H1 (cell line): ENCODE measurements around the gene QSOX1. TPM values are rescaled to one million over a fixed set of nuclear protein-coding genes. Genes with fewer than 3 reads are reported as not detected.

Source experiments
- ASH2L ChIP-seq: fragments of 200-600, 300-600 bp; sonication (generic); IDR thresholded peaks from one replicate; pipeline ENCODE4 v1.7.1; 2017; ENCODE audit warnings: low read length
- BACH1 ChIP-seq: IDR thresholded peaks from 2 replicates; pipeline ENCODE4 v1.6.1; 2012; ENCODE audit warnings: low read length, improper control_type of control experiment
- CHD2 ChIP-seq: IDR thresholded peaks from 2 replicates; pipeline ENCODE4 v1.6.1; 2012; ENCODE audit warnings: low read length, improper control_type of control experiment
- EGR1 ChIP-seq: IDR thresholded peaks from 2 replicates; pipeline ENCODE4 v1.6.1; 2011; ENCODE audit warnings: low read depth, low read length, borderline replicate concordance
- EP300 ChIP-seq, 2 experiments: IDR thresholded peaks; 1 replicate in 1 of 2; 2 replicates in 1 of 2; pipeline ENCODE4 v1.6.1; 2011 to 2012; ENCODE audit warnings: low read depth in 2 of 2, low read length in 2 of 2, mild to moderate bottlenecking in 2 of 2, borderline replicate concordance in 1 of 2, inconsistent platforms in 1 of 2, moderate library complexity in 1 of 2
- GTF2F1 ChIP-seq: IDR thresholded peaks from 2 replicates; pipeline ENCODE4 v1.6.1; 2012; ENCODE audit warnings: low read depth, low read length, improper control_type of control experiment, borderline replicate concordance
- KDM4A ChIP-seq: IDR thresholded peaks from one replicate; pipeline ENCODE4 v1.7.1; 2012; ENCODE audit warnings: low read depth, mild to moderate bottlenecking, moderate library complexity, low read length, inconsistent platforms; ENCODE audit not compliant: severe bottlenecking
- NANOG ChIP-seq: IDR thresholded peaks from 2 replicates; pipeline ENCODE4 v1.6.1; 2011; ENCODE audit warnings: low read length, low read depth, mild to moderate bottlenecking, inconsistent platforms; ENCODE audit not compliant: insufficient read depth, poor library complexity, severe bottlenecking
- PHF8 ChIP-seq: fragments of 200-600 bp; sonication (generic); conservative IDR thresholded peaks from 2 replicates; pipeline ENCODE4 v1.7.1; 2012; ENCODE audit warnings: low read depth, mild to moderate bottlenecking, inconsistent platforms, low read length, moderate library complexity
- POLR2A ChIP-seq, 2 experiments: IDR thresholded peaks; 1 replicate in 1 of 2; 2 replicates in 1 of 2; pipeline ENCODE4 v1.6.1; 2011; ENCODE audit warnings: low read depth in 2 of 2, low read length in 2 of 2, mild to moderate bottlenecking in 2 of 2; ENCODE audit errors: control extremely low read depth in 1 of 2
- RAD21 ChIP-seq, 2 experiments: IDR thresholded peaks in 1 of 2; conservative IDR thresholded peaks in 1 of 2; 2 replicates each; pipeline ENCODE4 v1.6.1; 2011; ENCODE audit warnings: low read depth in 2 of 2, low read length in 2 of 2, improper control_type of control experiment in 1 of 2, inconsistent platforms in 1 of 2, mild to moderate bottlenecking in 1 of 2, moderate library complexity in 1 of 2
- RNF2 ChIP-seq: fragments of 200-900, 300-1000 bp; sonication (generic); IDR thresholded peaks from 2 replicates; pipeline ENCODE4 v1.7.1; 2016; ENCODE audit warnings: borderline replicate concordance, low read depth, mild to moderate bottlenecking, antibody characterized with exemption, low read length; ENCODE audit not compliant: poor library complexity, severe bottlenecking; ENCODE audit errors: missing control alignments
- RXRA ChIP-seq: IDR thresholded peaks from 2 replicates; pipeline ENCODE4 v1.6.1; 2011; ENCODE audit warnings: low read depth, mild to moderate bottlenecking, low read length, moderate library complexity; ENCODE audit not compliant: insufficient read depth
- SIN3A ChIP-seq, 2 experiments: IDR thresholded peaks in 1 of 2; conservative IDR thresholded peaks in 1 of 2; 2 replicates each; pipeline ENCODE4 v1.6.1; 2011 to 2012; ENCODE audit warnings: low read length in 2 of 2, improper control_type of control experiment in 1 of 2, low read depth in 1 of 2, mild to moderate bottlenecking in 1 of 2
- TAF1 ChIP-seq: IDR thresholded peaks from 2 replicates; pipeline ENCODE4 v1.6.1; 2011; ENCODE audit warnings: mild to moderate bottlenecking, low read depth, low read length
- USF2 ChIP-seq: IDR thresholded peaks from 2 replicates; pipeline ENCODE4 v1.6.1; 2011; ENCODE audit warnings: low read length, improper control_type of control experiment
- polyA plus RNA-seq, 7 experiments: library from polyadenylated mRNA; depleted of rRNA in 3 of 7; stranded (reverse) in 5 of 7; unstranded in 2 of 7; fragments of >200 nt in 5 of 7; fragments of 200-250 nt in 2 of 7; gene quantifications; 1 replicate in 5 of 7; 2 replicates in 1 of 7; 4 replicates in 1 of 7; pipeline versions ENCODE4 v1.2.1 to v1.2.3, GENCODE V29; 2011 to 2013; ENCODE audit warnings: missing spikeins in 2 of 7, mixed read lengths in 2 of 7
- total RNA-seq: library from RNA; stranded (reverse); fragmentation: NEBNext Ultra II Directional; extraction: Animal tissue kit (Norgen Biotek cat#: 25700); gene quantifications from 2 replicates; pipeline ENCODE4 v1.2.1, GENCODE V29; 2021

Gene QSOX1
- total and polyA plus RNA-seq, 2 of the 8 experiments (the other 6 are each of a cell fraction or from before 2014, with no cell fraction given): 97.7 to 123 TPM

GRCh38 chr1:180154325-180155181, at the start of gene QSOX1 (continued):
- TF ChIP-seq USF2: peak; percentile 23; the same call in 1 of the 2 replicates
- no peak for TF ChIP-seq RXRA
- peak in 1 of 2 experiments; percentile 2; a peak in 1 of 4 replicates for TF ChIP-seq RAD21 (IDR thresholded peaks at IDR 0.05 in 1 of 2, conservative IDR thresholded peaks at IDR 0.05 in 1 of 2; ENCODE audit: low read depth in 2 of 2, low read length in 2 of 2)
- TF ChIP-seq POLR2A (IDR thresholded peaks at IDR 0.05; ENCODE audit: control extremely low read depth in 1 of 2, low read depth in 2 of 2, low read length in 2 of 2): peak; percentile 61 to 80
- TF ChIP-seq GTF2F1: no peak
- no peak for TF ChIP-seq RNF2
- no peak for TF ChIP-seq EP300 (IDR thresholded peaks at IDR 0.05; ENCODE audit: borderline replicate concordance in 1 of 2, low read depth in 2 of 2, low read length in 2 of 2)
- no peak for TF ChIP-seq NANOG
- TF ChIP-seq EGR1: 0 out of 2 replicates have a peak, but pooled peaks have one; percentile 13
- no peak for TF ChIP-seq BACH1
- peak in 1 of 2 experiments; percentile 16; a peak in 1 of 4 replicates for TF ChIP-seq SIN3A (conservative IDR thresholded peaks at IDR 0.05 in 1 of 2, IDR thresholded peaks at IDR 0.05 in 1 of 2; ENCODE audit: low read depth in 1 of 2, low read length in 2 of 2)
- no peak for TF ChIP-seq ASH2L
- peak; percentile 92 for TF ChIP-seq TAF1
- TF ChIP-seq CHD2: no peak
- TF ChIP-seq KDM4A: peak; percentile 98
- peak; percentile 77 for TF ChIP-seq PHF8
